ENCODE measurements around the gene ST7. TPM values are rescaled to one million over a fixed set of nuclear protein-coding genes. Genes with fewer than 3 reads are reported as not detected.

Gene ST7
- total RNA-seq, 1 experiment from 2014 or later: 38.2 TPM

- no TSS peak for BruUV-seq (replicated peaks)
- Mint-ChIP-seq H3K4me3 (ENCODE audit: unreplicated experiment) (no peak overlapping the region), H3K27me3 (ENCODE audit: insufficient read depth, unreplicated experiment) (no peaks in the 10 kb centered on the region), H3K36me3 (ENCODE audit: insufficient read depth, unreplicated experiment) (no peaks in the 10 kb centered on the region), H3K27ac (ENCODE audit: unreplicated experiment) (no peak overlapping the region), H3K9me3 (ENCODE audit: unreplicated experiment) (no peaks in the 10 kb centered on the region), H3K4me1 (ENCODE audit: low read depth, unreplicated experiment) (peaks cover 8% of the 10 kb centered on the region)
- TF ChIP-seq CTCF (IDR thresholded peaks at IDR 0.05; ENCODE audit: insufficient read depth in 1 of 2, low read depth in 1 of 2, low read length in 1 of 2, severe bottlenecking in 1 of 2, unreplicated experiment in 1 of 2): no peak
- POLR2A ChIA-PET: no interaction called here
- H3K27me3 ChIP-seq (replicated peaks; ENCODE audit: control insufficient read depth, insufficient read depth, low read length): no peaks in the 10 kb centered on the region
- H3K9me3 ChIP-seq: no peaks in the 10 kb centered on the region
- H3K4me1 ChIP-seq: peaks cover 10% of the 10 kb centered on the region
- no peak for DNase-seq
- no peaks in the 10 kb centered on the region for H3K36me3 ChIP-seq (ENCODE audit: control insufficient read depth, insufficient read depth, low read length)
- H3K4me3 ChIP-seq (ENCODE audit: low read depth, low read length): no peak overlapping the region
- CTCF ChIA-PET: no interaction called here
- intact Hi-C loops (cut with micrococcal nuclease; ENCODE audit: unreplicated experiment): no loop called here
Observed at GRCh38 chr7:117091721-117092120, 138.4 kb downstream of the ST7 start.

- Histone ChIP-seq H3K27me3 (replicated peaks; ENCODE audit: control insufficient read depth, insufficient read depth, low read length) (no peaks in the 10 kb centered on the region), H3K9me3 (no peaks in the 10 kb centered on the region), H3K36me3 (ENCODE audit: control insufficient read depth, insufficient read depth, low read length) (no peaks in the 10 kb centered on the region), H3K4me3 (ENCODE audit: low read depth, low read length) (no peak overlapping the region), H3K4me1 (peaks cover 8% of the 10 kb centered on the region)
- no peak for TF ChIP-seq CTCF (IDR thresholded peaks at IDR 0.05; ENCODE audit: insufficient read depth in 1 of 2, low read depth in 1 of 2, low read length in 1 of 2, severe bottlenecking in 1 of 2, unreplicated experiment in 1 of 2)
- no peak overlapping the region for H3K27ac Mint-ChIP-seq (ENCODE audit: unreplicated experiment)
- ChIA-PET POLR2A (no interaction called here), CTCF (no interaction called here)
- H3K36me3 Mint-ChIP-seq (ENCODE audit: insufficient read depth, unreplicated experiment): no peaks in the 10 kb centered on the region
- DNase-seq: no peak
- no peak overlapping the region for H3K4me3 Mint-ChIP-seq (ENCODE audit: unreplicated experiment)
- H3K9me3 Mint-ChIP-seq (ENCODE audit: unreplicated experiment): no peaks in the 10 kb centered on the region
- peaks cover 5% of the 10 kb centered on the region for H3K4me1 Mint-ChIP-seq (ENCODE audit: low read depth, unreplicated experiment)
- intact Hi-C loops (cut with micrococcal nuclease; ENCODE audit: unreplicated experiment): no loop called here
- no peaks in the 10 kb centered on the region for H3K27me3 Mint-ChIP-seq (ENCODE audit: insufficient read depth, unreplicated experiment)
- BruUV-seq (replicated peaks): no TSS peak
Observed at GRCh38 chr7:117092785-117093184, 139.5 kb downstream of the ST7 start.

- no peak overlapping the region for H3K27ac Mint-ChIP-seq (ENCODE audit: unreplicated experiment)
- CTCF ChIA-PET: no interaction called here
- no peaks in the 10 kb centered on the region for H3K4me1 Mint-ChIP-seq (ENCODE audit: low read depth, unreplicated experiment)
- H3K27me3 Mint-ChIP-seq (ENCODE audit: insufficient read depth, unreplicated experiment): no peaks in the 10 kb centered on the region
- no peaks in the 10 kb centered on the region for H3K9me3 Mint-ChIP-seq (ENCODE audit: unreplicated experiment)
- H3K36me3 Mint-ChIP-seq (ENCODE audit: insufficient read depth, unreplicated experiment): no peaks in the 10 kb centered on the region
- H3K4me3 ChIP-seq (ENCODE audit: low read depth, low read length): no peak overlapping the region
- no peaks in the 10 kb centered on the region for H3K27me3 ChIP-seq (replicated peaks; ENCODE audit: control insufficient read depth, insufficient read depth, low read length)
- H3K36me3 ChIP-seq (ENCODE audit: control insufficient read depth, insufficient read depth, low read length): no peaks in the 10 kb centered on the region
- no peak for TF ChIP-seq CTCF (IDR thresholded peaks at IDR 0.05; ENCODE audit: insufficient read depth in 1 of 2, low read depth in 1 of 2, low read length in 1 of 2, severe bottlenecking in 1 of 2, unreplicated experiment in 1 of 2)
- H3K4me1 ChIP-seq: no peaks in the 10 kb centered on the region
- DNase-seq: no peak
- BruUV-seq (replicated peaks): no TSS peak
- no peaks in the 10 kb centered on the region for H3K9me3 ChIP-seq
- H3K4me3 Mint-ChIP-seq (ENCODE audit: unreplicated experiment): no peak overlapping the region
- POLR2A ChIA-PET: no interaction called here
- intact Hi-C loops (cut with micrococcal nuclease; ENCODE audit: unreplicated experiment): no loop called here
Observed at GRCh38 chr7:117094457-117094856, 141.2 kb downstream of the ST7 start.
